H1 (cell line): ENCODE data around the gene MIPOL1. TPM values are rescaled to one million over a fixed set of nuclear protein-coding genes. Genes with fewer than 3 reads are reported as not detected.
"Not testable (repeated sequence)": the region's sequence is repeated elsewhere in the genome, so short reads cannot be mapped to it uniquely, and the experiment has no call there.

Experiments used
- CTCF ChIA-PET: fragments of 300-600 bp; sonication (Branson Sonifier 250); formaldehyde crosslinking; loops from one replicate; lab custom pipeline; 2021; ENCODE audit not compliant: partially characterized antibody; lab: Charles Lee
- POLR2A ChIA-PET: fragments of 300-600 bp; sonication (Branson Sonifier 250); formaldehyde crosslinking; loops from one replicate; lab custom pipeline; 2021; ENCODE audit warnings: inconsistent platforms; ENCODE audit not compliant: partially characterized antibody; lab: Charles Lee
- DNase-seq, 2 experiments: peaks; one replicate each; pipeline versions ENCODE4 v3.0.0 to v3.0.0-alpha.2; 2010 to 2022; ENCODE audit warnings: low spot score in 2 of 2, low read depth in 1 of 2, mixed read lengths in 1 of 2
- FAIRE-seq: peaks from 2 replicates; lab custom pipeline; 2011; peaks lifted over from hg19 to GRCh38; lab: Jason Lieb, UNC
- H2AFZ ChIP-seq: 2 replicates; pipeline ENCODE4 v1.8.1; 2012; ENCODE audit warnings: low read length, inconsistent platforms
- H2AK5ac ChIP-seq: 2 replicates; pipeline ENCODE4 v1.6.1; 2013; ENCODE audit warnings: low read depth, low read length
- H2BK120ac ChIP-seq: replicated peaks from 2 replicates; pipeline ENCODE3; 2013; ENCODE audit warnings: low read depth, low read length, inconsistent platforms
- H2BK12ac ChIP-seq: 2 replicates; pipeline ENCODE4 v1.6.1; 2013; ENCODE audit warnings: low read depth, low read length
- H2BK15ac ChIP-seq: 2 replicates; pipeline ENCODE4 v1.6.1; 2013; ENCODE audit warnings: low read length
- H2BK20ac ChIP-seq: 2 replicates; pipeline ENCODE4 v1.6.1; 2013; ENCODE audit warnings: low read length
- H2BK5ac ChIP-seq: 2 replicates; pipeline ENCODE4 v1.6.1; 2013; ENCODE audit warnings: low read depth, low read length
- H3K14ac ChIP-seq: 2 replicates; pipeline ENCODE4 v1.6.1; 2013; ENCODE audit warnings: inconsistent platforms; ENCODE audit not compliant: insufficient read length
- H3K18ac ChIP-seq: 2 replicates; pipeline ENCODE4 v1.6.1; 2013; ENCODE audit warnings: low read length; ENCODE audit errors: extremely low read depth
- H3K23ac ChIP-seq: 2 replicates; pipeline ENCODE4 v1.6.1; 2013; ENCODE audit warnings: inconsistent platforms; ENCODE audit not compliant: insufficient read length
- H3K23me2 ChIP-seq: 2 replicates; pipeline ENCODE4 v1.6.1; 2013; ENCODE audit warnings: low read depth, low read length
- H3K27ac ChIP-seq: 2 replicates; pipeline ENCODE4 v1.6.1; 2011; ENCODE audit warnings: low read depth, low read length, inconsistent platforms
- H3K27me3 ChIP-seq, 4 experiments: replicated peaks in 1 of 4; 1 replicate in 1 of 4; 2 replicates in 3 of 4; pipeline versions ENCODE4 v1.6.1 to v1.8.1; 2011 to 2013; ENCODE audit warnings: low read length in 3 of 4, mild to moderate bottlenecking in 3 of 4, inconsistent platforms in 2 of 4, mixed read lengths in 2 of 4, moderate library complexity in 1 of 4; ENCODE audit not compliant: control insufficient read depth in 3 of 4, insufficient read depth in 3 of 4; ENCODE audit errors: extremely low read depth in 1 of 4
- H3K36me3 ChIP-seq, 4 experiments: 2 replicates each; pipeline versions ENCODE4 v1.6.1 to v1.8.1; 2011 to 2013; ENCODE audit warnings: mild to moderate bottlenecking in 4 of 4, low read length in 3 of 4, moderate library complexity in 2 of 4, control low read depth in 1 of 4, inconsistent platforms in 1 of 4; ENCODE audit not compliant: insufficient read depth in 4 of 4, control insufficient read depth in 2 of 4
- H3K4ac ChIP-seq: replicated peaks from 2 replicates; pipeline ENCODE3; 2013; ENCODE audit warnings: low read length, low read depth, mixed read lengths, inconsistent platforms; ENCODE audit not compliant: insufficient read length
- H3K4me1 ChIP-seq, 4 experiments: replicated peaks in 1 of 4; 1 replicate in 1 of 4; 2 replicates in 3 of 4; pipeline versions ENCODE4 v1.6.1 to v1.8.1; 2011 to 2013; ENCODE audit warnings: low read length in 3 of 4, inconsistent platforms in 2 of 4, mixed read lengths in 1 of 4; ENCODE audit not compliant: insufficient read depth in 4 of 4, control insufficient read depth in 3 of 4
- H3K4me2 ChIP-seq, 2 experiments: 2 replicates each; pipeline versions ENCODE4 v1.6.1 to v1.8.1; 2011 to 2013; ENCODE audit warnings: low read depth in 2 of 2, low read length in 2 of 2, control low read depth in 1 of 2, inconsistent platforms in 1 of 2, mild to moderate bottlenecking in 1 of 2; ENCODE audit not compliant: insufficient read depth in 1 of 2
- H3K4me3 ChIP-seq, 4 experiments: fragments of 200-600, 300-600 bp in 1 of 4; sonication (generic), shearing (Covaris generic), sonication (Bioruptor Twin) in 1 of 4; 2 replicates each; pipeline versions ENCODE4 v1.5.1 to v1.8.1; 2011 to 2016; ENCODE audit warnings: low read length in 4 of 4, low read depth in 3 of 4, control low read depth in 2 of 4, inconsistent platforms in 2 of 4, mild to moderate bottlenecking in 2 of 4, mixed read lengths in 1 of 4, moderate library complexity in 1 of 4; ENCODE audit not compliant: insufficient read depth in 2 of 4; ENCODE audit errors: extremely low read depth in 1 of 4
- H3K56ac ChIP-seq: replicated peaks from 2 replicates; pipeline ENCODE3; 2013; ENCODE audit warnings: low read depth, mild to moderate bottlenecking, mixed read lengths, low read length, inconsistent platforms; ENCODE audit not compliant: insufficient read length
- H3K79me1 ChIP-seq: 2 replicates; pipeline ENCODE4 v1.6.1; 2013; ENCODE audit warnings: low read depth, low read length, control low read depth
- H3K79me2 ChIP-seq, 2 experiments: 2 replicates each; pipeline versions ENCODE4 v1.6.1 to v1.8.1; 2012 to 2013; ENCODE audit warnings: low read length in 2 of 2, mild to moderate bottlenecking in 2 of 2, inconsistent platforms in 1 of 2; ENCODE audit not compliant: insufficient read depth in 2 of 2, control insufficient read depth in 1 of 2
- H3K9ac ChIP-seq, 4 experiments: replicated peaks in 1 of 4; 1 replicate in 1 of 4; 2 replicates in 3 of 4; pipeline versions ENCODE4 v1.6.1 to v1.8.1; 2011 to 2013; ENCODE audit warnings: low read depth in 3 of 4, low read length in 3 of 4, control low read depth in 2 of 4, mild to moderate bottlenecking in 2 of 4, moderate library complexity in 2 of 4, inconsistent platforms in 1 of 4; ENCODE audit errors: extremely low read depth in 1 of 4
- H3K9me3 ChIP-seq, 2 experiments: 2 replicates each; pipeline versions ENCODE4 v1.6.1 to v1.8.1; 2012 to 2013; ENCODE audit warnings: mild to moderate bottlenecking in 2 of 2, moderate library complexity in 2 of 2, control low read depth in 1 of 2, inconsistent platforms in 1 of 2, low read depth in 1 of 2, low read length in 1 of 2, mixed read lengths in 1 of 2; ENCODE audit not compliant: insufficient read depth in 2 of 2
- H4K20me1 ChIP-seq, 2 experiments: replicated peaks in 1 of 2; 2 replicates each; pipeline versions ENCODE3 to v1.8.1; 2011 to 2013; ENCODE audit warnings: inconsistent platforms in 2 of 2, low read length in 2 of 2, mild to moderate bottlenecking in 1 of 2; ENCODE audit not compliant: insufficient read depth in 2 of 2, control insufficient read depth in 1 of 2
- H4K5ac ChIP-seq: 2 replicates; pipeline ENCODE4 v1.6.1; 2013; ENCODE audit warnings: low read length, low read depth, mixed read lengths, inconsistent platforms; ENCODE audit not compliant: insufficient read length
- H4K8ac ChIP-seq: 2 replicates; pipeline ENCODE4 v1.8.0; 2013; ENCODE audit warnings: mild to moderate bottlenecking, moderate library complexity, low read length, inconsistent platforms; ENCODE audit not compliant: insufficient read depth; ENCODE audit errors: extremely low read depth
- H4K91ac ChIP-seq: replicated peaks from 2 replicates; pipeline ENCODE3; 2013; ENCODE audit warnings: low read length, mixed read lengths, inconsistent platforms; ENCODE audit not compliant: insufficient read length
- WGBS, 2 experiments: shearing (Covaris generic) in 1 of 2; methylation state at CpG; one replicate each; pipeline versions ENCODE4 v1.1.6 to v1.1.7; 2013 to 2015; ENCODE audit warnings: low lambda C conversion rate in 2 of 2, mixed read lengths in 2 of 2, inconsistent platforms in 1 of 2, low coverage in 1 of 2, missing lambda C conversion rate in 1 of 2; ENCODE audit not compliant: insufficient replicate concordance in 2 of 2, insufficient coverage in 1 of 2, insufficient read length in 1 of 2; ENCODE audit errors: extremely low coverage in 1 of 2, missing lambda C conversion rate in 1 of 2; 5-methylcytosine and 5-hydroxymethylcytosine counted together
- polyA plus RNA-seq, 7 experiments: library from polyadenylated mRNA; depleted of rRNA in 3 of 7; stranded (reverse) in 5 of 7; unstranded in 2 of 7; fragments of >200 nt in 5 of 7; fragments of 200-250 nt in 2 of 7; gene quantifications; 1 replicate in 5 of 7; 2 replicates in 1 of 7; 4 replicates in 1 of 7; pipeline versions ENCODE4 v1.2.1 to v1.2.3, GENCODE V29; 2011 to 2013; ENCODE audit warnings: missing spikeins in 2 of 7, mixed read lengths in 2 of 7
- total RNA-seq: library from RNA; stranded (reverse); fragmentation: NEBNext Ultra II Directional; extraction: Animal tissue kit (Norgen Biotek cat#: 25700); gene quantifications from 2 replicates; pipeline ENCODE4 v1.2.1, GENCODE V29; 2021

The MIPOL1 gene
- total and polyA plus RNA-seq, 2 of the 8 experiments (the other 6 are each of a cell fraction or from before 2014, with no cell fraction given) = 2.8 to 23.9 TPM

DNA sequence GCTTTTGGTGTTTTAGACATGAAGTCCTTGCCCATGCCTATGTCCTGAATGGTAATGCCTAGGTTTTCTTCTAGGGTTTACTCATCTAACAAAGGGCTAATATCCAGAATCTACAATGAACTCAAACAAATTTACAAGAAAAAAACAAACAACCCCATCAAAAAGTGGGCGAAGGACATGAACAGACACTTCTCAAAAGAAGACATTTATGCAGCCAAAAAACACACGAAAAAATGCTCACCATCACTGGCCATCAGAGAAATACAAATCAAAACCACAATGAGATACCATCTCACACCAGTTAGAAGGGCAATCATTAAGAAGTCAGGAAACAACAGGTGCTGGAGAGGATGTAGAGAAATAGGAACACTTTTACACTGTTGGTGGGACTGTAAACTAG lies 35.4 kb upstream of the MIPOL1 start:
- FAIRE-seq, H2AFZ ChIP-seq, H3K27me3 ChIP-seq, H3K4me3 ChIP-seq, H2BK120ac ChIP-seq, H3K14ac ChIP-seq, H4K91ac ChIP-seq, H3K9me3 ChIP-seq, H3K4me1 ChIP-seq, H3K4ac ChIP-seq, H2BK12ac ChIP-seq, H3K9ac ChIP-seq, H3K23ac ChIP-seq, POLR2A ChIA-PET, H2BK5ac ChIP-seq, H3K36me3 ChIP-seq, H4K8ac ChIP-seq, H2AK5ac ChIP-seq, H2BK15ac ChIP-seq, H4K5ac ChIP-seq, H2BK20ac ChIP-seq, H3K4me2 ChIP-seq, H4K20me1 ChIP-seq, H3K27ac ChIP-seq, DNase-seq, H3K18ac ChIP-seq, H3K56ac ChIP-seq, H3K23me2 ChIP-seq, H3K79me1 ChIP-seq: not testable (repeated sequence)
- 100% methylated on average over 1 of the region's 2 CpGs; no CpG with 5 or more reads in 1 of the 2 experiments for WGBS, 2 experiments
- H3K79me2 ChIP-seq = peaks cover 0 to 10% of the 10 kb centered on the region in 2 experiments; a peak in 2 of 4 replicates
- CTCF ChIA-PET = interaction anchor here (1.6 kb wide), 1 partner anchor 12 kb away, joined by 5 read pairs; no protein-coding TSS in a partner anchor
